Measurements from ENCODE around the gene RIMKLA.

DNA sequence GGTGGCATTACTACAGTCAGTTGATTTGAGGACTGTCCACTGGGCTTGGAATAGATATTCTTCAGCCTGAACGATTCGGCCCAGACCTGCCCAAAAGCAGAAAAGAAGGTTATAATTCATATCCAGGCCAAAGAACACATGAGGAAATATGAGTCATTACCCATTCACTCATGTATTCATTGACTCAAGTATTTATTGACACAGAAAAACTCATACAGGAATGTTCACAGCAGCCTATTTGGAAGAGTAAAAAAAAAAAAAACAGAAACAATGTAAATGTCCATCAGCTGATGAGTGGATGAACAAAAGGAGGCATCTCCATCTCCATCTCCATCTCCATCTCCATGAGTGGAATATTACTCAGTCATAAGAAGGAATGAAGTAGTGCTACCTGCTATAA is 59.3 kb downstream of the RIMKLA start:
- TF ChIP-seq POLR2A (IDR thresholded peaks at IDR 0.05; ENCODE audit: extremely low read depth, insufficient read length) (no peak), MYC (IDR thresholded peaks at IDR 0.05; ENCODE audit: low read depth, low read length) (no peak)
- TF ChIP-seq, protein P1, sequence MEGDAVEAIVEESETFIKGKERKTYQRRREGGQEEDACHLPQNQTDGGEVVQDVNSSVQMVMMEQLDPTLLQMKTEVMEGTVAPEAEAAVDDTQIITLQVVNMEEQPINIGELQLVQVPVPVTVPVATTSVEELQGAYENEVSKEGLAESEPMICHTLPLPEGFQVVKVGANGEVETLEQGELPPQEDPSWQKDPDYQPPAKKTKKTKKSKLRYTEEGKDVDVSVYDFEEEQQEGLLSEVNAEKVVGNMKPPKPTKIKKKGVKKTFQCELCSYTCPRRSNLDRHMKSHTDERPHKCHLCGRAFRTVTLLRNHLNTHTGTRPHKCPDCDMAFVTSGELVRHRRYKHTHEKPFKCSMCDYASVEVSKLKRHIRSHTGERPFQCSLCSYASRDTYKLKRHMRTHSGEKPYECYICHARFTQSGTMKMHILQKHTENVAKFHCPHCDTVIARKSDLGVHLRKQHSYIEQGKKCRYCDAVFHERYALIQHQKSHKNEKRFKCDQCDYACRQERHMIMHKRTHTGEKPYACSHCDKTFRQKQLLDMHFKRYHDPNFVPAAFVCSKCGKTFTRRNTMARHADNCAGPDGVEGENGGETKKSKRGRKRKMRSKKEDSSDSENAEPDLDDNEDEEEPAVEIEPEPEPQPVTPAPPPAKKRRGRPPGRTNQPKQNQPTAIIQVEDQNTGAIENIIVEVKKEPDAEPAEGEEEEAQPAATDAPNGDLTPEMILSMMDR (IDR thresholded peaks at IDR 0.05; ENCODE audit: low read depth, low read length): no peak
- TF ChIP-seq, protein P2, sequence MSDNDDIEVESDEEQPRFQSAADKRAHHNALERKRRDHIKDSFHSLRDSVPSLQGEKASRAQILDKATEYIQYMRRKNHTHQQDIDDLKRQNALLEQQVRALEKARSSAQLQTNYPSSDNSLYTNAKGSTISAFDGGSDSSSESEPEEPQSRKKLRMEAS (IDR thresholded peaks at IDR 0.05; ENCODE audit: low read depth, low read length): no peak
